GM23248 (cell line): ENCODE data around the gene RALGPS1. TPM values are rescaled to one million over a fixed set of nuclear protein-coding genes. Genes with fewer than 3 reads are reported as not detected.

Source experiments
- DNase-seq: peaks from one replicate; pipeline ENCODE4 v3.0.0-alpha.2; 2015
- H2AFZ ChIP-seq: fragments of 200-600 bp; sonication (generic); 2 replicates; pipeline ENCODE4 v1.6.1; 2016; ENCODE audit warnings: antibody characterized with exemption
- H3F3A ChIP-seq: fragments of 200-600 bp; sonication (generic); 2 replicates; pipeline ENCODE4 v1.6.1; 2016; ENCODE audit warnings: mild to moderate bottlenecking, antibody characterized with exemption, mixed run types; ENCODE audit not compliant: insufficient read depth
- H3K27ac ChIP-seq: fragments of 200-600 bp; sonication (generic); 2 replicates; pipeline ENCODE4 v1.5.1; 2016; ENCODE audit warnings: mild to moderate bottlenecking
- H3K27me3 ChIP-seq: fragments of 200-600 bp; sonication (generic); replicated peaks from 2 replicates; pipeline ENCODE4 v1.6.1; 2016; ENCODE audit warnings: mild to moderate bottlenecking; ENCODE audit not compliant: insufficient read depth
- H3K36me3 ChIP-seq: fragments of 200-600 bp; sonication (generic); 2 replicates; pipeline ENCODE4 v1.6.1; 2016; ENCODE audit warnings: low read depth, mild to moderate bottlenecking
- H3K4me1 ChIP-seq: fragments of 200-600 bp; sonication (generic); 2 replicates; pipeline ENCODE4 v1.6.1; 2016; ENCODE audit warnings: mild to moderate bottlenecking; ENCODE audit not compliant: insufficient read depth
- H3K4me2 ChIP-seq: fragments of 200-600 bp; sonication (generic); one replicate; pipeline ENCODE4 v1.6.1; 2016; ENCODE audit warnings: mild to moderate bottlenecking; ENCODE audit not compliant: unreplicated experiment
- H3K4me3 ChIP-seq: fragments of 200-600 bp; sonication (generic); 2 replicates; pipeline ENCODE4 v1.5.1; 2016; ENCODE audit warnings: mild to moderate bottlenecking
- H3K79me2 ChIP-seq: fragments of 200-600 bp; sonication (generic); 2 replicates; pipeline ENCODE4 v1.6.1; 2016; ENCODE audit warnings: mild to moderate bottlenecking; ENCODE audit not compliant: insufficient read depth
- H3K9ac ChIP-seq: fragments of 200-600 bp; sonication (generic); 2 replicates; pipeline ENCODE4 v1.6.1; 2016; ENCODE audit warnings: mild to moderate bottlenecking
- H3K9me2 ChIP-seq: fragments of 200-600 bp; sonication (generic); 2 replicates; pipeline ENCODE4 v1.6.1; 2016; ENCODE audit warnings: mixed run types, mild to moderate bottlenecking, moderate library complexity; ENCODE audit not compliant: insufficient read depth
- H3K9me3 ChIP-seq: fragments of 200-600 bp; sonication (generic); one replicate; pipeline ENCODE4 v1.6.1; 2017; ENCODE audit warnings: low read depth
- H4K20me1 ChIP-seq: fragments of 200-600 bp; sonication (generic); 2 replicates; pipeline ENCODE4 v1.6.0; 2016; ENCODE audit not compliant: insufficient read depth
- EZH2 ChIP-seq: fragments of 200-600 bp; sonication (generic); IDR thresholded peaks from 2 replicates; pipeline ENCODE4 v1.6.1; 2018; ENCODE audit warnings: antibody characterized with exemption, mild to moderate bottlenecking; ENCODE audit not compliant: insufficient read depth, poor library complexity, severe bottlenecking
- EZH2phosphoT487 ChIP-seq: fragments of 200-600 bp; sonication (generic); IDR thresholded peaks from 2 replicates; pipeline ENCODE4 v1.6.1; 2018; ENCODE audit warnings: antibody characterized with exemption, moderate library complexity, mild to moderate bottlenecking, low read depth; ENCODE audit not compliant: insufficient read depth
- WGBS, 2 experiments: methylation state at CpG; one replicate each; pipeline ENCODE4 v1.1.6; 2015 to 2017; ENCODE audit warnings: low lambda C conversion rate in 2 of 2, low coverage in 1 of 2; ENCODE audit errors: missing lambda C conversion rate in 2 of 2; 5-methylcytosine and 5-hydroxymethylcytosine counted together
- in situ Hi-C: fragments of 300-500 bp; cut with MboI; formaldehyde crosslinking; loops from 2 replicates; pipeline ENCODE4 v1.15.0; 2020
- polyA plus RNA-seq: library from polyadenylated mRNA; unstranded; fragments of >200 nt; fragmentation: Nextera tagmentation; extraction: Ambion mirVana; gene quantifications from 2 replicates; pipeline ENCODE4 v1.2.1, GENCODE V29; 2016
- total RNA-seq: library from RNA; depleted of rRNA; stranded (reverse); fragments of >200 nt; shearing (Covaris generic); gene quantifications from 2 replicates; pipeline ENCODE4 v1.2.3, GENCODE V29; 2014

Gene RALGPS1
- total and polyA plus RNA-seq, 2 experiments from 2014 or later, result 0.54 to 1.8 TPM

DNA sequence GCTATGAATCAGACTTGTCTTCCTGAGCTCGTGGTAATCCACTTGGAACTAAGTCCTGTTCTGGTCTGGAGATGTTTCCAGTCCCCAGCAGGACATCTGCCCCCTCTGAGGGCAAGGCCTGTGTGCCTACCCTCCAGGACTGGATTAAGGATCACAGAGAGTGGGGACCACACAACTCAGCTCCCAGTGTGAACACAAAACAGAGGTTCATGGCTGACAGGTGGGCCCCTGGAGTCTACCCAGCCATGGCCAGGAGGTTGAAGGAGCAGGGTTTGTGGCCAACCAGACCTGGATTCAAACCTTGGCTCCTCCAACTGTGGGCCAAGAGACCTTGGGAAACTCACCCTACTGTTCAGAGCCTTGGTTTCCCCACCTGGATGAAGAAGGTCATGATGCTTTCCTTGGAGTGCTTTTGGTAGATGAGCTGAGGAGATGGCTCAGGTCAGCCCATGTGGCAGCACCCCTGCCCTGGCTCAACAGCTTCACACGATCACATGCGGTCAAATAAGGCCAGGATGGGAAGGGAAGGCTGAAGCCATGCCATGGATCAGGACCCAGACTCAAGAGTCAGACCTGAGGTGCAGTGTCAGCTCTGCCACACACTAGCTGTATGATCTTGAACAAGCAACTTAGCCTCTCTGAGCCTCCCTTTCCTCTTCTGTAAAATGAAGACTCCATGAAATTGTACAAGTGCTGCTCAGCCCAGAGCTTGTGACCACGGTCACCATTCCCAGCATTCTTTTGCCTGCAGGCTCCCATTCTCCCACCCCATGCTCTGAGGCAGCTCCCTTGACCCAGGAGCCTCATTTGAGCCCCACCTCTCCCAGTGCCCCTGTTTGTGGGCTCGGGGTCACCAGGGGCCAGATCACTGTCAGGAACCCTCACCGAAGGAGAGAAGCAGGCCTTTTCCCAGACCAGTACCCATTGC is 235.1 kb downstream of the RALGPS1 start:
- Histone ChIP-seq H3K9me3 (no peaks in the 10 kb centered on the region), H2AFZ (no peak overlapping the region), H3K27me3 (no peaks in the 10 kb centered on the region; the same call in 1 of the 2 replicates), H3K9ac (no peak overlapping the region), H3K9me2 (no peaks in the 10 kb centered on the region), H3F3A (no peaks in the 10 kb centered on the region), H3K36me3 (no peaks in the 10 kb centered on the region), H4K20me1 (no peaks in the 10 kb centered on the region), H3K4me2 (no peak overlapping the region), H3K79me2 (no peaks in the 10 kb centered on the region), H3K27ac (no peak overlapping the region), H3K4me1 (peaks cover 7% of the 10 kb centered on the region), H3K4me3 (no peak overlapping the region)
- 74 to 82% methylated on average over 6 of the region's 6 CpGs for WGBS, 2 experiments
- TF ChIP-seq EZH2 (no peak), EZH2phosphoT487 (no peak)
- DNase-seq, result no peak
- in situ Hi-C loops, result no loop called here

DNA sequence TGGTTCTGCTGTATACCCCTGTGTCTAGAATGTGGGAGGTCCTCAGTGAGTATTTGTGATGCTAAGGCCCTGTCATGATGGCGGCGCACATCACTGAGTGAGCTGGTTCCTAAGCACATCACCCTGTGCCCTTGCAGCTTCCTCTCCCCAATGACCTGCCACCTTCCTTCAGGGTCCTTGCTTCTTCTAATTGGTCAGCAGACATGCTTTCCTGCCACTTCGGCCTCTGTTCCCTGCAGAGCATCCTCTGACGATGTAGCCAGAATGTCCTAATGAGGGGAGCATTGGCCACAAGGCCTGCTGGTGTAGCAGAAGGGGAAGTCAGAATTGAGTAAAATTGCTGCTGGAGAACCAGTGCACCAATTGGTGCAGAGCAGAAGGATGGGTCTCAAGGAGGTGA is 238.9 kb downstream of the RALGPS1 start:
- Histone ChIP-seq H4K20me1 (no peaks in the 10 kb centered on the region), H3K27ac (no peak overlapping the region), H3K9me3 (no peaks in the 10 kb centered on the region), H3K4me1 (peaks cover 13% of the 10 kb centered on the region), H3K9ac (no peak overlapping the region), H3K9me2 (no peaks in the 10 kb centered on the region), H2AFZ (no peak overlapping the region), H3K4me2 (no peak overlapping the region), H3K36me3 (no peaks in the 10 kb centered on the region), H3K79me2 (no peaks in the 10 kb centered on the region), H3K27me3 (no peaks in the 10 kb centered on the region), H3F3A (no peaks in the 10 kb centered on the region), H3K4me3 (no peak overlapping the region)
- no peak for DNase-seq
- in situ Hi-C loops, result no loop called here
- TF ChIP-seq EZH2 (no peak), EZH2phosphoT487 (no peak)
- WGBS, 2 experiments, result 92 to 95% methylated on average over 4 of the region's 4 CpGs

- WGBS, 2 experiments, result 87 to 90% methylated on average over 5 of the region's 5 CpGs
- Histone ChIP-seq H3F3A (no peaks in the 10 kb centered on the region), H3K9me2 (no peaks in the 10 kb centered on the region), H3K27ac (peak overlapping the region; percentile 51; the same call in 1 of the 2 replicates), H3K4me1 (peaks cover 17% of the 10 kb centered on the region), H3K36me3 (no peaks in the 10 kb centered on the region), H3K4me2 (peak overlapping the region; percentile 74), H3K9me3 (no peaks in the 10 kb centered on the region), H3K9ac (peak overlapping the region; percentile 46), H3K79me2 (no peaks in the 10 kb centered on the region), H2AFZ (peak overlapping the region; percentile 68; the same call in 1 of the 2 replicates), H3K4me3 (no peak overlapping the region), H3K27me3 (no peaks in the 10 kb centered on the region), H4K20me1 (no peaks in the 10 kb centered on the region)
- DNase-seq, result no peak
- in situ Hi-C loops, result no loop called here
- TF ChIP-seq EZH2, result no peak
These were observed 239.4 kb downstream of the RALGPS1 start for GRCh38 chr9:127154003-127154389.

DNA sequence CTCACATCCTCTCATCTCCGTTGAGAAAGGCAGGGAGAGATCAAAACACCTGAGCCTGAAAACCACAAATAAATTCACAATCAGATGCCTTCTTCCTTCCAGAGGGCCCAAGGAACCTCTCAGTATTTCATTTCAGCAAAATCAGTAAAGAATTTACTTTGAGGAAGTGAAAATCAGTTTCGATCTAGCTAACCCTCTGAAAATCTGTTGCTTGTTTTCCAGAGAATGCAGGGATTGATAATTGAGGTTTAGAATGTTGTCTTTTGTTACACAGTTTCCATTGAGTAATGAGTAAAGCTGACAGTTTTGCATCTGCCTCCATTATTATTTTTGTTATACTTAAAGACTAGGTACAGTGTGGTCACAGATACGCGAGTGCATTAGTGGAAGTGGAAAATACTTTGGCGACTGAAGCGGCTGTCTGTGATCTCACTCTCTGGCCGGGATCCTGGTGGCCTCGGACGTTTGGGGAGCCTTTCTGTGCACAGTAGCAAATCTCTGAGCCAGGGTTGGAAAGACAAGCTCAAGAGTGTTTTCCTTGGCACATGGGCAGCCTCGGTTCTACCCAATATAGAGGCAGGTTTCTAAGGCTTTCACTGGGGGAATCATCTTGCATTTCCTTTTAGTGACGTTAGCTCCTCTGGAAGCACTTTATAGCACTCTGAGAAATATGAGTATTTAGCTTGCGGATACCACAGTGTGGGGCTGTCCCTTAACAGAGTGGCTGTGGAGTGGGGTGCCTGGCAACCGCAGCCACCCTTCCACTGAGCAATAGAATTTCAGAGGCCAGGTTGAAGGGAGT is 240.0 kb downstream of the RALGPS1 start:
- peak overlapping the region; percentile 47 for H3K4me3 ChIP-seq
- peaks cover 1% of the 10 kb centered on the region; the same call in 1 of the 2 replicates for H3F3A ChIP-seq
- DNase-seq, result peak; percentile 79
- peak overlapping the region; percentile 51 for H3K27ac ChIP-seq
- H3K4me1 ChIP-seq, result peaks cover 22% of the 10 kb centered on the region
- no peaks in the 10 kb centered on the region for H3K27me3 ChIP-seq
- TF ChIP-seq EZH2 (no peak), EZH2phosphoT487 (no peak)
- no peaks in the 10 kb centered on the region for H4K20me1 ChIP-seq
- in situ Hi-C loops, result no loop called here
- H3K9ac ChIP-seq, result peak overlapping the region; percentile 46
- H3K79me2 ChIP-seq, result no peaks in the 10 kb centered on the region
- H3K36me3 ChIP-seq, result no peaks in the 10 kb centered on the region
- H3K4me2 ChIP-seq, result peak overlapping the region; percentile 74
- peak overlapping the region; percentile 68 for H2AFZ ChIP-seq
- WGBS, 2 experiments, result 9 to 13% methylated on average over 13 of the region's 13 CpGs
- H3K9me2 ChIP-seq, result no peaks in the 10 kb centered on the region
- H3K9me3 ChIP-seq, result no peaks in the 10 kb centered on the region
